SH-SY5Y (cell line): ENCODE results near the gene MMP28.

Experiments
- GATA2 ChIP-seq: IDR thresholded peaks from 2 replicates; pipeline ENCODE4 v1.6.1; 2011; ENCODE audit warnings: mild to moderate bottlenecking, low read depth, low read length
- GATA3 ChIP-seq: IDR thresholded peaks from 2 replicates; pipeline ENCODE4 v1.6.1; 2011; ENCODE audit warnings: low read depth, mild to moderate bottlenecking, low read length, moderate library complexity

DNA sequence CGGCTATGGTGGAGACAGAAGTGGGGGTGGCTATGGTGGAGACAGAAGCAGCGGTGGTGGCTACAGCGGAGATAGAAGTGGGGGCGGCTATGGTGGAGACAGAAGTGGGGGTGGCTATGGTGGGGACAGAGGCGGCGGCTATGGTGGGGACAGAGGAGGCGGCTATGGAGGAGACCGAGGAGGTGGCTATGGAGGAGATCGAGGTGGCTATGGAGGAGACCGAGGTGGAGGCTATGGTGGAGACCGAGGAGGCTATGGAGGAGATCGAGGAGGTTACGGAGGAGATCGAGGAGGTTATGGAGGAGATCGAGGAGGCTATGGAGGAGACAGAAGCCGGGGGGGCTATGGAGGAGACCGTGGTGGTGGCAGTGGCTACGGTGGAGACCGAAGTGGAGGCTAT, 49.1 kb upstream of the MMP28 start:
- TF ChIP-seq GATA3: no peak
- no peak for TF ChIP-seq GATA2
